H1 (cell line): ENCODE results near the gene LSM3. TPM values are rescaled to one million over a fixed set of nuclear protein-coding genes. Genes with fewer than 3 reads are reported as not detected.

ENCODE experiments used
- CTCF ChIA-PET: fragments of 300-600 bp; sonication (Branson Sonifier 250); formaldehyde crosslinking; loops from one replicate; lab custom pipeline; 2021; ENCODE audit not compliant: partially characterized antibody; lab: Charles Lee
- POLR2A ChIA-PET: fragments of 300-600 bp; sonication (Branson Sonifier 250); formaldehyde crosslinking; loops from one replicate; lab custom pipeline; 2021; ENCODE audit warnings: inconsistent platforms; ENCODE audit not compliant: partially characterized antibody; lab: Charles Lee
- DNase-seq, 2 experiments: peaks; one replicate each; pipeline versions ENCODE4 v3.0.0 to v3.0.0-alpha.2; 2010 to 2022; ENCODE audit warnings: low spot score in 2 of 2, low read depth in 1 of 2, mixed read lengths in 1 of 2
- FAIRE-seq: peaks from 2 replicates; lab custom pipeline; 2011; peaks lifted over from hg19 to GRCh38; lab: Jason Lieb, UNC
- H2AFZ ChIP-seq: 2 replicates; pipeline ENCODE4 v1.8.1; 2012; ENCODE audit warnings: low read length, inconsistent platforms
- H2AK5ac ChIP-seq: 2 replicates; pipeline ENCODE4 v1.6.1; 2013; ENCODE audit warnings: low read depth, low read length
- H2BK120ac ChIP-seq: replicated peaks from 2 replicates; pipeline ENCODE3; 2013; ENCODE audit warnings: low read depth, low read length, inconsistent platforms
- H2BK12ac ChIP-seq: 2 replicates; pipeline ENCODE4 v1.6.1; 2013; ENCODE audit warnings: low read depth, low read length
- H2BK15ac ChIP-seq: 2 replicates; pipeline ENCODE4 v1.6.1; 2013; ENCODE audit warnings: low read length
- H2BK20ac ChIP-seq: 2 replicates; pipeline ENCODE4 v1.6.1; 2013; ENCODE audit warnings: low read length
- H2BK5ac ChIP-seq: 2 replicates; pipeline ENCODE4 v1.6.1; 2013; ENCODE audit warnings: low read depth, low read length
- H3K14ac ChIP-seq: 2 replicates; pipeline ENCODE4 v1.6.1; 2013; ENCODE audit warnings: inconsistent platforms; ENCODE audit not compliant: insufficient read length
- H3K18ac ChIP-seq: 2 replicates; pipeline ENCODE4 v1.6.1; 2013; ENCODE audit warnings: low read length; ENCODE audit errors: extremely low read depth
- H3K23ac ChIP-seq: 2 replicates; pipeline ENCODE4 v1.6.1; 2013; ENCODE audit warnings: inconsistent platforms; ENCODE audit not compliant: insufficient read length
- H3K23me2 ChIP-seq: 2 replicates; pipeline ENCODE4 v1.6.1; 2013; ENCODE audit warnings: low read depth, low read length
- H3K27ac ChIP-seq: 2 replicates; pipeline ENCODE4 v1.6.1; 2011; ENCODE audit warnings: low read depth, low read length, inconsistent platforms
- H3K27me3 ChIP-seq, 4 experiments: replicated peaks in 1 of 4; 1 replicate in 1 of 4; 2 replicates in 3 of 4; pipeline versions ENCODE4 v1.6.1 to v1.8.1; 2011 to 2013; ENCODE audit warnings: low read length in 3 of 4, mild to moderate bottlenecking in 3 of 4, inconsistent platforms in 2 of 4, mixed read lengths in 2 of 4, moderate library complexity in 1 of 4; ENCODE audit not compliant: control insufficient read depth in 3 of 4, insufficient read depth in 3 of 4; ENCODE audit errors: extremely low read depth in 1 of 4
- H3K36me3 ChIP-seq, 4 experiments: 2 replicates each; pipeline versions ENCODE4 v1.6.1 to v1.8.1; 2011 to 2013; ENCODE audit warnings: mild to moderate bottlenecking in 4 of 4, low read length in 3 of 4, moderate library complexity in 2 of 4, control low read depth in 1 of 4, inconsistent platforms in 1 of 4; ENCODE audit not compliant: insufficient read depth in 4 of 4, control insufficient read depth in 2 of 4
- H3K4ac ChIP-seq: replicated peaks from 2 replicates; pipeline ENCODE3; 2013; ENCODE audit warnings: low read length, low read depth, mixed read lengths, inconsistent platforms; ENCODE audit not compliant: insufficient read length
- H3K4me1 ChIP-seq, 4 experiments: replicated peaks in 1 of 4; 1 replicate in 1 of 4; 2 replicates in 3 of 4; pipeline versions ENCODE4 v1.6.1 to v1.8.1; 2011 to 2013; ENCODE audit warnings: low read length in 3 of 4, inconsistent platforms in 2 of 4, mixed read lengths in 1 of 4; ENCODE audit not compliant: insufficient read depth in 4 of 4, control insufficient read depth in 3 of 4
- H3K4me2 ChIP-seq, 2 experiments: 2 replicates each; pipeline versions ENCODE4 v1.6.1 to v1.8.1; 2011 to 2013; ENCODE audit warnings: low read depth in 2 of 2, low read length in 2 of 2, control low read depth in 1 of 2, inconsistent platforms in 1 of 2, mild to moderate bottlenecking in 1 of 2; ENCODE audit not compliant: insufficient read depth in 1 of 2
- H3K4me3 ChIP-seq, 4 experiments: fragments of 200-600, 300-600 bp in 1 of 4; sonication (generic), shearing (Covaris generic), sonication (Bioruptor Twin) in 1 of 4; 2 replicates each; pipeline versions ENCODE4 v1.5.1 to v1.8.1; 2011 to 2016; ENCODE audit warnings: low read length in 4 of 4, low read depth in 3 of 4, control low read depth in 2 of 4, inconsistent platforms in 2 of 4, mild to moderate bottlenecking in 2 of 4, mixed read lengths in 1 of 4, moderate library complexity in 1 of 4; ENCODE audit not compliant: insufficient read depth in 2 of 4; ENCODE audit errors: extremely low read depth in 1 of 4
- H3K56ac ChIP-seq: replicated peaks from 2 replicates; pipeline ENCODE3; 2013; ENCODE audit warnings: low read depth, mild to moderate bottlenecking, mixed read lengths, low read length, inconsistent platforms; ENCODE audit not compliant: insufficient read length
- H3K79me1 ChIP-seq: 2 replicates; pipeline ENCODE4 v1.6.1; 2013; ENCODE audit warnings: low read depth, low read length, control low read depth
- H3K79me2 ChIP-seq, 2 experiments: 2 replicates each; pipeline versions ENCODE4 v1.6.1 to v1.8.1; 2012 to 2013; ENCODE audit warnings: low read length in 2 of 2, mild to moderate bottlenecking in 2 of 2, inconsistent platforms in 1 of 2; ENCODE audit not compliant: insufficient read depth in 2 of 2, control insufficient read depth in 1 of 2
- H3K9ac ChIP-seq, 4 experiments: replicated peaks in 1 of 4; 1 replicate in 1 of 4; 2 replicates in 3 of 4; pipeline versions ENCODE4 v1.6.1 to v1.8.1; 2011 to 2013; ENCODE audit warnings: low read depth in 3 of 4, low read length in 3 of 4, control low read depth in 2 of 4, mild to moderate bottlenecking in 2 of 4, moderate library complexity in 2 of 4, inconsistent platforms in 1 of 4; ENCODE audit errors: extremely low read depth in 1 of 4
- H3K9me3 ChIP-seq, 2 experiments: 2 replicates each; pipeline versions ENCODE4 v1.6.1 to v1.8.1; 2012 to 2013; ENCODE audit warnings: mild to moderate bottlenecking in 2 of 2, moderate library complexity in 2 of 2, control low read depth in 1 of 2, inconsistent platforms in 1 of 2, low read depth in 1 of 2, low read length in 1 of 2, mixed read lengths in 1 of 2; ENCODE audit not compliant: insufficient read depth in 2 of 2
- H4K20me1 ChIP-seq, 2 experiments: replicated peaks in 1 of 2; 2 replicates each; pipeline versions ENCODE3 to v1.8.1; 2011 to 2013; ENCODE audit warnings: inconsistent platforms in 2 of 2, low read length in 2 of 2, mild to moderate bottlenecking in 1 of 2; ENCODE audit not compliant: insufficient read depth in 2 of 2, control insufficient read depth in 1 of 2
- H4K5ac ChIP-seq: 2 replicates; pipeline ENCODE4 v1.6.1; 2013; ENCODE audit warnings: low read length, low read depth, mixed read lengths, inconsistent platforms; ENCODE audit not compliant: insufficient read length
- H4K8ac ChIP-seq: 2 replicates; pipeline ENCODE4 v1.8.0; 2013; ENCODE audit warnings: mild to moderate bottlenecking, moderate library complexity, low read length, inconsistent platforms; ENCODE audit not compliant: insufficient read depth; ENCODE audit errors: extremely low read depth
- H4K91ac ChIP-seq: replicated peaks from 2 replicates; pipeline ENCODE3; 2013; ENCODE audit warnings: low read length, mixed read lengths, inconsistent platforms; ENCODE audit not compliant: insufficient read length
- BCL11A ChIP-seq, 2 experiments: IDR thresholded peaks; one replicate each; pipeline ENCODE4 v1.6.1; 2011; ENCODE audit warnings: low read depth in 2 of 2, low read length in 2 of 2, mild to moderate bottlenecking in 2 of 2
- BRCA1 ChIP-seq: IDR thresholded peaks from 2 replicates; pipeline ENCODE4 v1.6.1; 2012; ENCODE audit warnings: low read depth, low read length, improper control_type of control experiment
- CEBPB ChIP-seq: IDR thresholded peaks from 2 replicates; pipeline ENCODE4 v1.6.1; 2012; ENCODE audit warnings: low read depth, low read length
- CHD1 ChIP-seq: IDR thresholded peaks from 2 replicates; pipeline ENCODE4 v1.6.1; 2012; ENCODE audit warnings: low read depth, low read length, improper control_type of control experiment
- CREB1 ChIP-seq: IDR thresholded peaks from 2 replicates; pipeline ENCODE4 v1.6.1; 2012; ENCODE audit warnings: inconsistent platforms
- E2F6 ChIP-seq: IDR thresholded peaks from 2 replicates; pipeline ENCODE4 v1.6.1; 2012; ENCODE audit warnings: inconsistent platforms
- EZH2 ChIP-seq: fragments of 200-600 bp; sonication (generic); IDR thresholded peaks from 2 replicates; pipeline ENCODE4 v1.7.1; 2012; ENCODE audit warnings: low read depth, mild to moderate bottlenecking, moderate library complexity, low read length, inconsistent platforms; ENCODE audit not compliant: severe bottlenecking
- JUND ChIP-seq: IDR thresholded peaks from 2 replicates; pipeline ENCODE4 v1.6.1; 2011; ENCODE audit warnings: mild to moderate bottlenecking, improper control_type of control experiment, low read length
- MAFK ChIP-seq: IDR thresholded peaks from 2 replicates; pipeline ENCODE4 v1.6.1; 2012; ENCODE audit warnings: low read depth, mild to moderate bottlenecking, improper control_type of control experiment, low read length
- NANOG ChIP-seq: IDR thresholded peaks from 2 replicates; pipeline ENCODE4 v1.6.1; 2011; ENCODE audit warnings: low read length, low read depth, mild to moderate bottlenecking, inconsistent platforms; ENCODE audit not compliant: insufficient read depth, poor library complexity, severe bottlenecking
- RFX5 ChIP-seq: IDR thresholded peaks from 2 replicates; pipeline ENCODE4 v1.6.1; 2011; ENCODE audit warnings: low read depth, low read length, improper control_type of control experiment, borderline replicate concordance
- SP1 ChIP-seq: IDR thresholded peaks from 2 replicates; pipeline ENCODE4 v1.6.1; 2011; ENCODE audit warnings: low read depth, low read length
- SP2 ChIP-seq: IDR thresholded peaks from 2 replicates; pipeline ENCODE4 v1.6.1; 2012; ENCODE audit warnings: mild to moderate bottlenecking, low read length, inconsistent platforms
- TAF1 ChIP-seq: IDR thresholded peaks from 2 replicates; pipeline ENCODE4 v1.6.1; 2011; ENCODE audit warnings: mild to moderate bottlenecking, low read depth, low read length
- WGBS, 2 experiments: shearing (Covaris generic) in 1 of 2; methylation state at CpG; one replicate each; pipeline versions ENCODE4 v1.1.6 to v1.1.7; 2013 to 2015; ENCODE audit warnings: low lambda C conversion rate in 2 of 2, mixed read lengths in 2 of 2, inconsistent platforms in 1 of 2, low coverage in 1 of 2, missing lambda C conversion rate in 1 of 2; ENCODE audit not compliant: insufficient replicate concordance in 2 of 2, insufficient coverage in 1 of 2, insufficient read length in 1 of 2; ENCODE audit errors: extremely low coverage in 1 of 2, missing lambda C conversion rate in 1 of 2; 5-methylcytosine and 5-hydroxymethylcytosine counted together
- polyA plus RNA-seq, 7 experiments: library from polyadenylated mRNA; depleted of rRNA in 3 of 7; stranded (reverse) in 5 of 7; unstranded in 2 of 7; fragments of >200 nt in 5 of 7; fragments of 200-250 nt in 2 of 7; gene quantifications; 1 replicate in 5 of 7; 2 replicates in 1 of 7; 4 replicates in 1 of 7; pipeline versions ENCODE4 v1.2.1 to v1.2.3, GENCODE V29; 2011 to 2013; ENCODE audit warnings: missing spikeins in 2 of 7, mixed read lengths in 2 of 7
- total RNA-seq: library from RNA; stranded (reverse); fragmentation: NEBNext Ultra II Directional; extraction: Animal tissue kit (Norgen Biotek cat#: 25700); gene quantifications from 2 replicates; pipeline ENCODE4 v1.2.1, GENCODE V29; 2021

The LSM3 gene
- total and polyA plus RNA-seq, 2 of the 8 experiments (the other 6 are each of a cell fraction or from before 2014, with no cell fraction given): 7.1 to 25.4 TPM

GRCh38 chr3:14210843-14211594 lies 32.4 kb downstream of the LSM3 start:
- no peaks in the 10 kb centered on the region for H3K4me1 ChIP-seq
- H3K79me2 ChIP-seq: no peaks in the 10 kb centered on the region
- POLR2A ChIA-PET: interaction anchor here (1.3 to 2.7 kb wide), 2 partner anchors 8 to 21 kb away, joined by 3 to 12 read pairs; no protein-coding TSS in a partner anchor
- no peak overlapping the region for H2BK12ac ChIP-seq
- no peak overlapping the region for H3K18ac ChIP-seq
- no peak overlapping the region for H3K4me3 ChIP-seq
- no peak overlapping the region for H3K9ac ChIP-seq
- H3K4me2 ChIP-seq: no peak overlapping the region
- H3K23ac ChIP-seq: no peak overlapping the region
- no peak overlapping the region for H4K5ac ChIP-seq
- CTCF ChIA-PET: interaction anchor here (0.6 to 11.1 kb wide), 9 partner anchors 9 to 313 kb away, joined by 3 to 157 read pairs (median 5); no protein-coding TSS in a partner anchor
- no peaks in the 10 kb centered on the region for H3K36me3 ChIP-seq
- H2AK5ac ChIP-seq: no peak overlapping the region
- no peaks in the 10 kb centered on the region for H3K23me2 ChIP-seq
- 88% methylated on average over 4 of the region's 4 CpGs; no CpG with 5 or more reads in 1 of the 2 experiments for WGBS, 2 experiments
- H3K4ac ChIP-seq: no peak overlapping the region
- H2AFZ ChIP-seq: no peak overlapping the region
- no peak for DNase-seq
- no peak for FAIRE-seq
- no peak overlapping the region for H4K91ac ChIP-seq
- H2BK5ac ChIP-seq: no peak overlapping the region
- no peaks in the 10 kb centered on the region for H3K27me3 ChIP-seq
- no peak overlapping the region for H3K14ac ChIP-seq
- H2BK20ac ChIP-seq: no peak overlapping the region
- H3K56ac ChIP-seq: no peak overlapping the region
- no peaks in the 10 kb centered on the region for H3K79me1 ChIP-seq
- H3K9me3 ChIP-seq: no peaks in the 10 kb centered on the region
- no peaks in the 10 kb centered on the region for H4K20me1 ChIP-seq
- H2BK15ac ChIP-seq: no peak overlapping the region
- H4K8ac ChIP-seq: no peak overlapping the region
- no peak overlapping the region for H2BK120ac ChIP-seq
- no peak overlapping the region for H3K27ac ChIP-seq
- TF ChIP-seq JUND (no peak), TAF1 (no peak), RFX5 (no peak), MAFK (no peak), CREB1 (no peak), CEBPB (no peak), SP1 (no peak), BRCA1 (no peak), SP2 (no peak), BCL11A (IDR thresholded peaks at IDR 0.05; ENCODE audit: low read depth in 2 of 2, low read length in 2 of 2) (no peak), E2F6 (no peak), NANOG (no peak), CHD1 (no peak), EZH2 (no peak)
